Inferior parietal cortex (tissue), 1 donor: ENCODE data around the gene KIAA0513.
A peak's percentile ranks its signal among the peaks of the same experiment; 100 is the strongest.
"Not testable (repeated sequence)": the region's sequence is repeated elsewhere in the genome, so short reads cannot be mapped to it uniquely, and the experiment has no call there.

Source experiments
- DNase-seq: peaks from one replicate; pipeline ENCODE4 v3.0.0-alpha.2; 2016; ENCODE audit errors: extremely low spot score

Gene KIAA0513

GRCh38 chr16:85028685-85029407 lies 1.3 kb downstream of the KIAA0513 start:
- DNase-seq = no peak

DNA sequence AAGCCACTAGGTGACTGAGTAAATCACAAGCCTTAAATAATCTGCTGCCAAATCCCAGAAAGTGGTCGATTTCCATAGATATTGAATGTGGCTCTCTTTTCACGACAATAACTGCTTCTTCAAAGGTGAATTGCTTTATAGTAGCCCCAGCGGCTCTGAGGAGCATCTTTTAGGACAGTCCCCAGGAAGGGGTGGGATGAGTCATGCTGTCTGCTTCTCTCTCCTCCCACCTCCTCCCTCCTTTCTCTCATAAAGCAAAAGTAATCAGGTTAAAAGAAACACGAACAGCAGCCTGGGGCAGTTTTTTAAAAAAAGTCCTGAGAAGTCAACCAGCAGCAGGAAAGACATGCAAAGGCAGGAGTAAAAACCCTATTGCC lies 1.8 kb downstream of the KIAA0513 start:
- no peak for DNase-seq

GRCh38 chr16:85029981-85030401 lies 2.4 kb downstream of the KIAA0513 start:
- no peak for DNase-seq

DNA sequence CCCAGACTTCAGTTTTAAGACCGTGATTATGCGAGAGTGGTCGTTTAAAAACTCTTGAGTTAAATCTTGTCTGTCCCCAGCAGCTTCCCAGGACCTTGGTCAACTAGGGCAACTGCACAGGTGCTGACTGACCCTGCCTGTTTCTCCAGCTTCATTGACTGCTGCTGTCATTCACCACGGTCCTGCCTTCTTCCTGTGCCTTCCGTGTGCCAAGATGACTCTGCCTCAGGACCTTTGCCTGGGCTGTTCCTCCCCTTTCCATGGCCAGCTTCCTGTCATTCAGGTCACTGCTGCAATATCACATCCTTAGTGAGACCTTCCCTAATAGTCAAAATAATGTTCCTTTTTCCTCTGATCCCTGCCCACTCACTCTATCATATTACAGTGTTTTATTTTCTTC lies 3.9 kb downstream of the KIAA0513 start:
- no peak for DNase-seq

DNA sequence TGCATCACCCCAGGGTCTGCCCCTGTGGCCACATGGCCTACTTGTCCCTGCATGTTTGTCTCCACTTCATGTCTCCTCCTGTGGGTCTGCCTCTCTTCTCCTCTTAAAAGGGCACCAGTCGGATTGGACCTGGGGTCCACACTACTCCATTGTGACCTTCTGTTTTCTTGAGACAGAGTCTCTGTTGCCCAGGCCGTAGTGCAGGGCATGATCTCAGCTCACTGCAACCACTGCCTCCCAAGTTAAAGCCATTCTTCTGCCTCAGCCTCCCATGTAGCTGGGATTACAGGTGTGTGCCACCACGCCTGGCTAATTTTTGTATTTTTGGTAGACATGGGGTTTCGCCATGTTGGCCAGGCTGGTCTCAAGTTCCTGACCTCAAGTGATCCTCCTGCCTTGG lies 4.6 kb downstream of the KIAA0513 start:
- not testable (repeated sequence) for DNase-seq

DNA sequence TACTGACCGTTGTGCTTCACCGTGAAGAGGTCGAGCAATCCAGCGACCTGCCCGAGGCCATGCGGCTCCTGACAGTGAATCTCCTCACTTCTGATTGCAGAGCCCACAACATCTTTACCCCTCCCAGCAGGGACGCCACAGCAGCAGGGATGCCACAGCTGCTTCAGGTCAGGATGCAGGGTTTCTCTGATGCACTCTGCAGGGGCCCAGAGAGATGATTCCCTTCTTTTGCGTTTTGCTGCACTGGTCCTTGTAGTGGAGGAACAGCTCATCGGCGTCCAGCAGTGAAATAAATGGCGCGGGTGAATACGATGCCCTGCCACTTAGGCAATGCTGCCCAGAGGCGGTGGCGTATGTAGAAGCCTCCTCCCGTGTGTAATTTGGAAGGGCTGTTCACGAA lies 5.6 kb downstream of the KIAA0513 start:
- no peak for DNase-seq

- no peak for DNase-seq
Observed at GRCh38 chr16:85034591-85035433, 7.2 kb downstream of the KIAA0513 start.

- no peak for DNase-seq
Observed at GRCh38 chr16:85036236-85037049, 8.8 kb downstream of the KIAA0513 start.

DNA sequence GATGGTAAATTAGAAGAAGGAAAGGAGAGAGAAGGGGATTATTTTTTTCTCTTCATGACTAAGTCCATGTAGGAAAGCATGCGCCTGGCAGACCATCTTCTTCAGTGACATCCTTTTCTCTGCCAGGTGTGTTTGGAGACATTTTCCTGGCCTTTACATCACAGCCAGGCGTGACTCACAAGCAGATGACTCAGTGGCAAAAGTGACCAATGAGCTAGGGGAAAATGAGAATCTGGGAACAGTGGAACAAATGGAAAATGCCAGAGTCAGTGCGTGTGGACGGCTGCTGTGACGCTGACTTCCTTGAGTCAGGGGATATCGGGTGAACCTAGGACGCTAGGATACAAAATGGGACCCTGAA lies 9.4 kb downstream of the KIAA0513 start:
- peak; percentile 65 for DNase-seq

GRCh38 chr16:85037721-85038120 lies 10.1 kb downstream of the KIAA0513 start:
- no peak for DNase-seq

DNA sequence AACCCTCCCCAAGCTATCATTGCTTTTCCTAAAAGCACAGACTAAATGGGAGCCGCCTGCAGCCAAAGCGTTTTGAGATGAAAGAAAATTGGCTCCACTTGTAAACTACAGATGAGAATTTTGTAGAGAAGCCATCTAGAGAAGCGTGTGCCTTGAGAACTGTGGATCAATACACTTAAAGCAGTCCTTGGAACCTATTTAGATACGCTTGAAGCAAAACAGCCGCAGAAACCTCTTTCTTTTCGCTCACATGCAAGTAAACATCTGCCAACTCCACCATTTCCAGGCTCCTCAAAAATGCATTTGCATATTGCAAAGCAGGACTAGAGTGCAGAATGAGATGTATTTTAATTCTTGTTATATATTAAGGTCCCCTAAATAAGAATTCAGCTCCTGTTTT lies 13.1 kb downstream of the KIAA0513 start:
- no peak for DNase-seq

DNA sequence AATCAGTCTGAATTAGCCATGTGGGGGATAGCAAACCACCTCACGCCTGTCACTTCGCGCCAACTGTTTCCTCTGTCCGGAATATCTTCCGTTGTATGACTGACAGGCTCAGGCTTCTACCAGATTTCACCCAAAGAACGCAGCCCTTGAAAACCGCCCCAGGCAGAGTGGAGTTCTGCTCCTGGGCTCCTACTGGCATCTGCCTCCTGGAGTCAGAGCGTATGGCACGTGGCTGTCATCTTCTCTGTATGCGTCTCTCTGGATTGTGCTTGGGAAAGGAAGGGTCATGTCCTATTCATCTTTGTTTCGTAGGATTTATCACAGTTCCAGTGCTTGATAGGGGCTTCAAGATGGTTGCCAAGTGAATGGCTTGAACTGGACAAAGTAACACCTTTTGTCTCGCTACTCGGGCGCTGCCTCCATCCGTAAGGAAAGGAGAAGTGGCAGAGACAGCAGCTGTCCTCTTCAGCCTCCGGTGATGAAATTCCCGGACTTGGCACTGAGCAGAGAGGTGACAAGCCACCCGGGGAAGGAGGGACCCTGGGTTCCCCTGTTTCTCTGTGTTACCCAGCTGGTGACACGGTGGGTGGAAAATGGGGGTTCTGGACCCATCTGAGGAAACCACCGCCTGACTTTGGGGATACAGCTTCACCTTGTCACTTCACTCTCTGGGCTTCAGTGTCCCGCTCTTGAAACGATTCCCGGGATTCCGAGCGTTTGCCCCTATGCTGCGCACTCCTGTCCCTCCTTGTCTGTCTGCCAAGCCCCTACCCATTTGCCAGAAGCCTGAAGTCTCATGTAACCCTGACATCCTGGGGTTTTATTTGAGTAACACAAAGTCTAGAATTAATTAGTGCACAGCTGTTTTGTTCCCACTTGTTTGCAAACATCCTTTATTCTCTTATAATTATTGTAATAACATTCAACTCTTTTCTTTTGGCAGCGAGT lies 13.9 kb downstream of the KIAA0513 start:
- DNase-seq = no peak

DNA sequence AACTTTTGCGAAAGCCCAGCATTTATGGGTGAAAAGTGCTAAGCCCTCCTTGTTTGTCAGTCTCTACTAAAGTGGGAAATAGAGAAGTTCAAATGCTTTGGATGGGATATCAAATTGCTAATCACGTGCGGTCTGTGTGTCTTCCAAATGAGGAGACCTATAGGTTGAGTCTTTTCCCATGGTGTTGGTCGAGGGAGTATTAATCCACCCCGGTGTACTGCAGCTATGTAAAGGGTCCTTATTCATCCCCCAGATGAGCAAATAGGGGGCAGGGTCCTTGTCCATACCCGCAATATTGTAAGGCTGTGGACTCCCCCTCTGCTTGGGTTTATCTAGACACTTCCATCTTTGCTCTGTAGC lies 14.6 kb downstream of the KIAA0513 start:
- no peak for DNase-seq

- DNase-seq = no peak
Observed at GRCh38 chr16:85042606-85043005, 15.0 kb downstream of the KIAA0513 start.

DNA sequence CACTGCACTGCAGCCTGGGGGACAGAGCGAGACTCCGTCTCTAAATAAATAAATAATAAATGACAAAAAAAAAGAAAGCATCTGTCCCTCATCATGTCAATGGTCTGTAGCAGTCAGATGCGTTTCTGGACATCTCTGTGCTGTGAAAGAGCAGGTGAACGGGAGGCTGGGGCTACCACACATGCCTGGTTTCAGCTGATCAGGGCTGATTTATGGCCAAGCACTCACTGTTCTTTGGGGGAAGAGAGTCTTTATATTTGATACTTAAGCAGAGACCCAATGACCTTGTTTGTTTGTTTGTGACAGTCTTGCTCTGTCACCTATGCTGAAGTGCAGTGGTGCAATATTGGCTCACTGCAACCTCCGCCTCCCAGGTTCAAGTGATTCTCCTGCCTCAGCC lies 17.5 kb downstream of the KIAA0513 start:
- DNase-seq = no peak

GRCh38 chr16:85045641-85046471 lies 18.3 kb downstream of the KIAA0513 start:
- DNase-seq = no peak

DNA sequence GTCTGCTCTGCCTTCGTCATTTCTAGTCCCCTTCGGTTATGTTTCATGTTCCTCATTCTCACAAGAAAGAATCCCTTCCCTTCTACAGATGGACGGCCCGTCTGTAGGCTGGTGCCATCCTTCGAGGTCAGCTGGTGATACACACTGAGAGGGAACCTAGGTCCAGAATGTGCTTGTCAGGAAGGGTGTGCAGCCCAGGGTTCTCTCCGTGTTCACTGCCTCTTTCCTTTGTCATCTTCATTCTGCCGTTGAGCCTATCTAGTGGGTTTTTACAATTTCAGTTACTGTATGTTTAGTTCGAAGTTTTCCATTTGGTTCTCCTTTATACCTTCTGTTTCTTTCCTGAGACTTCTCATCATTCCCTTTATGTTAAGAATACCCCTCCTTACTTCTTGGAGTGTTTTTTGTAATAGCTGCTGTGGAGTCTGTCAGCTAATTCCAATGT lies 18.9 kb downstream of the KIAA0513 start:
- DNase-seq = no peak

GRCh38 chr16:85046931-85047866 lies 19.6 kb downstream of the KIAA0513 start:
- no peak for DNase-seq

DNA sequence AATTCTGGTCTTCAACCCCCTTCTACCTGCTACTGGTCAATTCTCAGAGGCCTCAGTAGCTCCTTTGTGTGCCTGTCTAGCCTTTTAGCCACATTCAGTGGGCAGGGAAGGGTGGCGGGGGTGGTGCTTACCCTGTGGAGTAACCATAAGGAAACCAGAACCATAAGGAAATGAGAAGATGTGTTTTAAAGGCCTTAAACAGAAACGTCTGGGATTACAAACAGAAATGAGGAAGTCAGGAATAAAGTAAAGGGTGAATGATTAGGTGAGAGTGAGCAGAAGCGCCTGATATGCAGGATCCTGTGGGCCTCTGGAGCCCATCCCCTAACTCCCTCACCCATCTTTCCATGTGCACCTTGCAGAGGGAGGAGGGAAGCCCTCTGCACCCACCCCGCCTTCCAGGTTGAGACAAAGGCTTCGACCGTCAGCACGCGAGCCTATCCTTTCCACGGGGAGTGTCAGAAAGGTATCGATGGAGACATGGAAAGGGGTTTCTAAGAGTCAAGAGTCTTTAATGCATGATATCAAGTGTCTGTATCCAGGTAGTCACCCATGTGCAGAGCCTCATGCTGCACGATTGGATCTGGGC lies 20.4 kb downstream of the KIAA0513 start:
- DNase-seq = no peak
